Testis (tissue), 3 donors: ENCODE results near the gene LRRC7. TPM values are rescaled to one million over a fixed set of nuclear protein-coding genes. Genes with fewer than 3 reads are reported as not detected.

ENCODE experiments used
- DNase-seq: peaks from one replicate; pipeline ENCODE4 v3.0.0-alpha.2; 2019
- H3K27ac ChIP-seq, 2 donors: fragments of 200-600 bp; sonication (generic); one replicate each; pipeline ENCODE4 v1.5.1; 2019
- H3K27me3 ChIP-seq: fragments of 200-600 bp; sonication (generic); one replicate; pipeline ENCODE4 v1.5.1; 2019
- H3K36me3 ChIP-seq: fragments of 200-600 bp; sonication (generic); one replicate; pipeline ENCODE4 v1.5.1; 2017; ENCODE audit warnings: low read depth; ENCODE audit errors: missing control alignments
- H3K4me1 ChIP-seq: fragments of 200-600 bp; sonication (generic); one replicate; pipeline ENCODE4 v1.5.1; 2019
- H3K4me3 ChIP-seq, 2 donors: fragments of 200-600 bp; sonication (generic); one replicate each; pipeline ENCODE4 v1.5.1; 2017 to 2019
- H3K9me3 ChIP-seq: fragments of 200-600 bp; sonication (generic); one replicate; pipeline ENCODE4 v1.5.1; 2017
- POLR2A ChIP-seq: fragments of 450-650 bp; IDR thresholded peaks from one replicate; pipeline ENCODE4 v1.6.1; 2017; ENCODE audit warnings: antibody characterized with exemption, mild to moderate bottlenecking, moderate library complexity
- WGBS, 2 donors: methylation state at CpG; one replicate each; pipeline ENCODE4 v1.1.5; 2018; 5-methylcytosine and 5-hydroxymethylcytosine counted together
- intact Hi-C: fragments of 100-400 bp; cut with DNase I; formaldehyde crosslinking; loops from one replicate; pipeline ENCODE4 v1.15.1; 2023; ENCODE audit warnings: low total_unique reads
- polyA plus RNA-seq: library from polyadenylated mRNA; stranded (reverse); fragments of 350-450 nt; fragmentation: Illumina TruSeq; extraction: RNeasy Lipid Tissue Mini Kit (QIAGEN cat#74804); gene quantifications from one replicate; pipeline ENCODE4 v1.2.3, GENCODE V29; 2014; ENCODE audit warnings: low read depth, low replicate concordance; ENCODE audit not compliant: insufficient read depth
- total RNA-seq, 2 donors: library from RNA; depleted of rRNA; stranded (reverse); fragments of >200 nt; gene quantifications; one replicate each; pipeline ENCODE4 v1.2.3, GENCODE V29; 2016
- TF ChIP-seq, protein P1 (sequence below), 3 experiments: fragments of 450-650 bp in 2 of 3; fragments of 200-600 bp in 1 of 3; sonication (generic) in 1 of 3; IDR thresholded peaks; one replicate each; pipeline ENCODE4 v1.5.1; 2016 to 2019; ENCODE audit warnings: antibody characterized with exemption in 3 of 3, mild to moderate bottlenecking in 2 of 3, moderate library complexity in 1 of 3

Gene LRRC7
- total and polyA plus RNA-seq, 3 donors from 2014 or later, result 5.2 to 8.0 (median 6.9) TPM

DNA sequence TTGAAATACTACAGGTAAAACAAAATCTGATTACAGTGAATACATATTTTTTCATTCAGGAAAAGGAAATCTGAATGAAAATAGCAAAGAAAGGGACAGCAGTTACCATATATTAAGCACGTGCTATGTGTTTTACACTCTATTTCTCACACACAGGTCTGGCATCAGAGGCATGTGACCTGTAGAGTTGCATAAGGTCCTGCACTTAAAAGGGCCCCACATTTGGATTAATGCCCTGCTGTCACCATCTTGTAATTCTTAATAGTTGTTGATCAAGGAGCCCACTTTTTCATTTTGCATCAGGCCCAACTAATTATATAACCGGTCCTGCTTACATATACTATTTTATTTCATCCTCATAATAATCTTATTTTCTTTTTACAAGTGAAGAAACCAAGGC lies 511.8 kb downstream of the LRRC7 start:
- H3K27ac ChIP-seq, result no peak overlapping the region
- H3K4me1 ChIP-seq, result no peaks in the 10 kb centered on the region
- WGBS, 2 donors, result 79 to 87% methylated on average over 2 of the region's 2 CpGs
- no peaks in the 10 kb centered on the region for H3K27me3 ChIP-seq
- intact Hi-C loops, result no loop called here
- no peaks in the 10 kb centered on the region for H3K36me3 ChIP-seq
- H3K9me3 ChIP-seq, result no peaks in the 10 kb centered on the region
- no peak overlapping the region for H3K4me3 ChIP-seq
- TF ChIP-seq, protein P1, sequence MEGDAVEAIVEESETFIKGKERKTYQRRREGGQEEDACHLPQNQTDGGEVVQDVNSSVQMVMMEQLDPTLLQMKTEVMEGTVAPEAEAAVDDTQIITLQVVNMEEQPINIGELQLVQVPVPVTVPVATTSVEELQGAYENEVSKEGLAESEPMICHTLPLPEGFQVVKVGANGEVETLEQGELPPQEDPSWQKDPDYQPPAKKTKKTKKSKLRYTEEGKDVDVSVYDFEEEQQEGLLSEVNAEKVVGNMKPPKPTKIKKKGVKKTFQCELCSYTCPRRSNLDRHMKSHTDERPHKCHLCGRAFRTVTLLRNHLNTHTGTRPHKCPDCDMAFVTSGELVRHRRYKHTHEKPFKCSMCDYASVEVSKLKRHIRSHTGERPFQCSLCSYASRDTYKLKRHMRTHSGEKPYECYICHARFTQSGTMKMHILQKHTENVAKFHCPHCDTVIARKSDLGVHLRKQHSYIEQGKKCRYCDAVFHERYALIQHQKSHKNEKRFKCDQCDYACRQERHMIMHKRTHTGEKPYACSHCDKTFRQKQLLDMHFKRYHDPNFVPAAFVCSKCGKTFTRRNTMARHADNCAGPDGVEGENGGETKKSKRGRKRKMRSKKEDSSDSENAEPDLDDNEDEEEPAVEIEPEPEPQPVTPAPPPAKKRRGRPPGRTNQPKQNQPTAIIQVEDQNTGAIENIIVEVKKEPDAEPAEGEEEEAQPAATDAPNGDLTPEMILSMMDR (IDR thresholded peaks at IDR 0.05), result no peak
- no peak for TF ChIP-seq POLR2A
- DNase-seq, result no peak

DNA sequence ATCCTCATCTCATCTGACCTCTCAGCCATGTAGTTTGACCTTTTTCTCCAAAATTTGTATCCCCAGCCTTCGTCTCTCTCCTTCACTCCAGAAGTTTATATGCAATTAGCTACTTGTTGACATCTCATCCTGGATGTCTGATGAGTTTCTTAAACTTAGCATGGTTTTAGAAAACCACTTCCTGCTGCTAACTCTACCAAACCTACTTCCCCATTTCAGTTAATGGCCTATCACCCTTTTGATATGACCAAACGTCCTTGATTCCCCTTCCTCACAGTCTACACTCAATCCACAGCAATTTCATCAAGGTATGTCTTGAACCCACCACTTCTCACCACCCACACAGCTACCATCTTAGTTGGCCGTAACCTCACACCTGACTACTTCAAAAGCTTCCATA lies 515.8 kb downstream of the LRRC7 start:
- WGBS, 2 donors, result 66 to 80% methylated on average over 3 of the region's 3 CpGs
- TF ChIP-seq POLR2A, result no peak
- TF ChIP-seq, protein P1 (IDR thresholded peaks at IDR 0.05), result no peak
- no peak for DNase-seq
- H3K27ac ChIP-seq, result no peak overlapping the region
- H3K4me1 ChIP-seq, result no peaks in the 10 kb centered on the region
- H3K4me3 ChIP-seq, result no peak overlapping the region
- H3K9me3 ChIP-seq, result no peaks in the 10 kb centered on the region
- H3K27me3 ChIP-seq, result no peaks in the 10 kb centered on the region
- intact Hi-C loops, result no loop called here
- H3K36me3 ChIP-seq, result no peaks in the 10 kb centered on the region

- Histone ChIP-seq H3K4me3 (no peak overlapping the region), H3K9me3 (no peaks in the 10 kb centered on the region), H3K4me1 (no peaks in the 10 kb centered on the region), H3K27ac (no peak overlapping the region), H3K36me3 (no peaks in the 10 kb centered on the region), H3K27me3 (no peaks in the 10 kb centered on the region)
- WGBS, 2 donors, result 83 to 95% methylated on average over 1 of the region's 1 CpG
- intact Hi-C loops, result no loop called here
- TF ChIP-seq, protein P1 (IDR thresholded peaks at IDR 0.05), result no peak
- no peak for TF ChIP-seq POLR2A
- DNase-seq, result no peak
These were observed 516.7 kb downstream of the LRRC7 start for GRCh38 chr1:70084314-70084915.

DNA sequence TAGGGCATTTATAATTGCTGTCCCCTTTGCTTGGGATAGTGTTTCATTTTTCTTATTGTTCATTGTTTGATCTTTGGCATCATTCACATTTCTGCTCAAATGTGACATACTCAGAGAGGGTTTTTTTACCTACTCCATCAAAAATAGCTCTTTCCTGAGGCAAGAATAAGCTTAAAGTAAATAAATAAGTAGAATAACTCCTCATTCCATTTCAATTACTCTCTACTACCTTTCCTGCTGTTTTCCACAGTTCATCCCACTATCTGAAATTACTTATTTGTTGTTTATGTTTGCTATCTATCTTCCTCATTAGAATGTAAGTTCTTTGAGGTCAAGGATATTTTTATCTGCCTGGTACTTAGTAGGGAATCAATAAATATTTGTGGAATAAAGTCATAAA lies 517.8 kb downstream of the LRRC7 start:
- DNase-seq, result no peak
- intact Hi-C loops, result no loop called here
- no peak overlapping the region for H3K27ac ChIP-seq
- H3K4me1 ChIP-seq, result no peaks in the 10 kb centered on the region
- no peaks in the 10 kb centered on the region for H3K27me3 ChIP-seq
- no peak overlapping the region for H3K4me3 ChIP-seq
- TF ChIP-seq POLR2A, result no peak
- TF ChIP-seq, protein P1 (IDR thresholded peaks at IDR 0.05), result no peak
- no peaks in the 10 kb centered on the region for H3K9me3 ChIP-seq
- no peaks in the 10 kb centered on the region for H3K36me3 ChIP-seq

GRCh38 chr1:70086897-70087296 lies 519.2 kb downstream of the LRRC7 start:
- WGBS, 2 donors, result 85 to 86% methylated on average over 1 of the region's 1 CpG

More at GRCh38 chr1:70086897-70087296, 519.2 kb downstream of the LRRC7 start:
- Histone ChIP-seq H3K9me3 (no peaks in the 10 kb centered on the region), H3K27ac (no peak overlapping the region), H3K4me1 (no peaks in the 10 kb centered on the region), H3K27me3 (no peaks in the 10 kb centered on the region), H3K4me3 (no peak overlapping the region), H3K36me3 (no peaks in the 10 kb centered on the region)
- DNase-seq, result no peak
- intact Hi-C loops, result no loop called here
- TF ChIP-seq, protein P1 (IDR thresholded peaks at IDR 0.05), result no peak
- TF ChIP-seq POLR2A, result no peak
